SK-N-SH treated with all-trans-retinoic acid at 6 μM for 48 hours (cell line): Measurements from ENCODE around the gene ZXDC.

ENCODE experiments used
- ATAC-seq: fragments of 200-7000 bp; cut with Tn5 transposase; 3 replicates; pipeline ENCODE4 v1.9.1; 2020; ENCODE audit warnings: mild to moderate bottlenecking, moderate library complexity
- ARNTL ChIP-seq: fragments of 450-650 bp; formaldehyde crosslinking; IDR thresholded peaks from 2 replicates; pipeline ENCODE4 v1.5.0; 2020; ENCODE audit warnings: low read depth, mild to moderate bottlenecking, moderate library complexity, borderline replicate concordance
- BACH2 ChIP-seq: fragments of 250-450 bp; sonication (Bioruptor Pico); IDR thresholded peaks from 2 replicates; pipeline ENCODE4 v1.9.0; 2021; ENCODE audit warnings: mild to moderate bottlenecking, borderline replicate concordance
- CSDC2 ChIP-seq: fragments of 250-450 bp; sonication (Bioruptor Pico); IDR thresholded peaks from 2 replicates; pipeline ENCODE4 v1.5.0; 2020; ENCODE audit warnings: mild to moderate bottlenecking, moderate library complexity
- CSRNP3 ChIP-seq: fragments of 250-450 bp; sonication (Bioruptor Pico); IDR thresholded peaks from 2 replicates; pipeline ENCODE4 v1.5.1; 2021; ENCODE audit warnings: mild to moderate bottlenecking, moderate library complexity
- GLIS3 ChIP-seq: fragments of 250-450 bp; sonication (Bioruptor Pico); IDR thresholded peaks from 2 replicates; pipeline ENCODE4 v1.5.0; 2020; ENCODE audit warnings: mild to moderate bottlenecking, moderate library complexity
- ISL1 ChIP-seq: fragments of 250-450 bp; sonication (Bioruptor Pico); IDR thresholded peaks from 2 replicates; pipeline ENCODE4 v2.1.2; 2022; ENCODE audit warnings: mild to moderate bottlenecking, moderate library complexity
- OSR1 ChIP-seq: fragments of 250-450 bp; sonication (Bioruptor Pico); IDR thresholded peaks from 2 replicates; pipeline ENCODE4 v1.8.0; 2022; ENCODE audit warnings: moderate library complexity, mild to moderate bottlenecking, inconsistent platforms
- PATZ1 ChIP-seq: fragments of 250-450 bp; sonication (Bioruptor Pico); IDR thresholded peaks from 2 replicates; pipeline ENCODE4 v1.8.0; 2020; ENCODE audit warnings: mild to moderate bottlenecking, moderate library complexity, borderline replicate concordance
- POU6F1 ChIP-seq: fragments of 250-450 bp; sonication (Bioruptor Pico); IDR thresholded peaks from 2 replicates; pipeline ENCODE4 v1.8.0; 2021; ENCODE audit warnings: low read depth, mild to moderate bottlenecking, moderate library complexity, borderline replicate concordance
- PPARA ChIP-seq: fragments of 250-450 bp; sonication (Bioruptor Pico); IDR thresholded peaks from 2 replicates; pipeline ENCODE4 v1.5.0; 2020; ENCODE audit warnings: mild to moderate bottlenecking, borderline replicate concordance
- RARB ChIP-seq: fragments of 250-450 bp; sonication (Bioruptor Pico); IDR thresholded peaks from 2 replicates; pipeline ENCODE4 v1.8.0; 2021; ENCODE audit warnings: mild to moderate bottlenecking, moderate library complexity
- SNAI2 ChIP-seq: fragments of 250-450 bp; sonication (Bioruptor Pico); IDR thresholded peaks from 2 replicates; pipeline ENCODE4 v1.5.0; 2020; ENCODE audit warnings: mild to moderate bottlenecking, moderate library complexity
- TCF4 ChIP-seq: fragments of 250-450 bp; sonication (Bioruptor Pico); IDR thresholded peaks from 2 replicates; pipeline ENCODE4 v1.8.0; 2021; ENCODE audit warnings: mild to moderate bottlenecking, moderate library complexity, borderline replicate concordance
- TOX ChIP-seq: fragments of 250-450 bp; sonication (Bioruptor Pico); IDR thresholded peaks from 2 replicates; pipeline ENCODE4 v1.8.0; 2021; ENCODE audit warnings: mild to moderate bottlenecking, moderate library complexity, borderline replicate concordance
- TSHZ2 ChIP-seq: fragments of 250-450 bp; sonication (Bioruptor Pico); IDR thresholded peaks from 2 replicates; pipeline ENCODE4 v1.5.0; 2020; ENCODE audit warnings: mild to moderate bottlenecking, moderate library complexity
- ZC3H10 ChIP-seq: fragments of 250-450 bp; sonication (Bioruptor Pico); IDR thresholded peaks from 2 replicates; pipeline ENCODE4 v1.5.1; 2021; ENCODE audit warnings: mild to moderate bottlenecking, moderate library complexity
- ZFP3 ChIP-seq: fragments of 250-450 bp; sonication (Bioruptor Pico); IDR thresholded peaks from 2 replicates; pipeline ENCODE4 v1.5.0; 2020; ENCODE audit warnings: mild to moderate bottlenecking, moderate library complexity
- ZFP30 ChIP-seq: fragments of 450-650 bp; formaldehyde crosslinking; IDR thresholded peaks from 2 replicates; pipeline ENCODE4 v1.5.0; 2022; ENCODE audit warnings: mild to moderate bottlenecking, moderate library complexity
- ZNF565 ChIP-seq: fragments of 450-650 bp; formaldehyde crosslinking; conservative IDR thresholded peaks from 2 replicates; pipeline ENCODE4 v1.5.0; 2020; ENCODE audit warnings: low read depth, mild to moderate bottlenecking, moderate library complexity
- ZNF70 ChIP-seq: fragments of 450-650 bp; formaldehyde crosslinking; IDR thresholded peaks from 2 replicates; pipeline ENCODE4 v1.5.0; 2020; ENCODE audit warnings: mild to moderate bottlenecking, moderate library complexity
- ZNF8 ChIP-seq: fragments of 450-650 bp; formaldehyde crosslinking; IDR thresholded peaks from 2 replicates; pipeline ENCODE4 v1.5.0; 2020; ENCODE audit warnings: mild to moderate bottlenecking, moderate library complexity

The ZXDC gene

GRCh38 chr3:126494204-126494969 lies 18.7 kb upstream of the ZXDC start:
- no peak for TF ChIP-seq CSRNP3 (CRISPR knock-in tag)
- TF ChIP-seq SNAI2 (CRISPR knock-in tag): no peak
- TF ChIP-seq ZFP30 (CRISPR knock-in tag): no peak
- TF ChIP-seq TSHZ2 (CRISPR knock-in tag): no peak
- TF ChIP-seq ZNF8 (CRISPR knock-in tag): no peak
- TF ChIP-seq TOX (CRISPR knock-in tag): no peak
- no peak for TF ChIP-seq ZFP3 (CRISPR knock-in tag)
- no peak for TF ChIP-seq ZNF565 (CRISPR knock-in tag)
- no peak for TF ChIP-seq RARB (CRISPR knock-in tag)
- TF ChIP-seq CSDC2 (CRISPR knock-in tag): no peak
- TF ChIP-seq POU6F1 (CRISPR knock-in tag): no peak
- TF ChIP-seq ZC3H10 (CRISPR knock-in tag): no peak
- peak; percentile 78 for ATAC-seq

- TF ChIP-seq ZNF8 (CRISPR knock-in tag) (no peak), TOX (CRISPR knock-in tag) (no peak), RARB (CRISPR knock-in tag) (no peak), CSRNP3 (CRISPR knock-in tag) (no peak), POU6F1 (CRISPR knock-in tag) (no peak), BACH2 (no peak), ISL1 (CRISPR knock-in tag) (no peak), GLIS3 (no peak), OSR1 (CRISPR knock-in tag) (no peak), ARNTL (no peak), ZNF70 (CRISPR knock-in tag) (no peak), ZC3H10 (CRISPR knock-in tag) (no peak), PPARA (CRISPR knock-in tag) (no peak), ZNF565 (CRISPR knock-in tag) (no peak), ZFP3 (CRISPR knock-in tag) (no peak), CSDC2 (CRISPR knock-in tag) (no peak), ZFP30 (CRISPR knock-in tag) (no peak), SNAI2 (CRISPR knock-in tag) (no peak), TCF4 (CRISPR knock-in tag) (no peak)
- ATAC-seq: no peak
These were observed 18.0 kb upstream of the ZXDC start for GRCh38 chr3:126493739-126494138.

- ATAC-seq: no peak
- TF ChIP-seq PATZ1 (no peak), ZNF565 (CRISPR knock-in tag) (no peak)
These were observed 17.4 kb upstream of the ZXDC start for GRCh38 chr3:126493051-126493450.
